ENCODE results near the gene IGSF9.

DNA sequence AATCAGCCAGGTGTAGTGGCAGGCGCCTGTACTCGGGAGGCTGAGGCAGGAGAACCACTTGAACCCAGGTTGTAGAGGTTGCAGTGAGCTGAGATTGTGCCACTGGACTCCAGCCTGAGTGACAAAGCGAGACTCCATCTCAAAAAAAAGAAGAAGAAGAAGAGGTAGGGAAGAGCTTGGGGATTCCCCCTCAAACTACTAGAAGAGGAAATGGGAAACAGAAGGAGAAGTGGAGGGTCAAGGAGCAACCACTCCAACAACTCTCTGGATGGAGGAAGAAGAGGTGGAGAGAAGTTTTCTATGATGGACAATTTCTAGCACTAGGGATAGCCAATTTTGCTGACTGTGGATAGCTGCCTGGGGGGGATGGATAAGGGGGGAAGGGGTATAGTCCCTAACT, 23.5 kb upstream of the IGSF9 start:
- TF ChIP-seq, protein P1, sequence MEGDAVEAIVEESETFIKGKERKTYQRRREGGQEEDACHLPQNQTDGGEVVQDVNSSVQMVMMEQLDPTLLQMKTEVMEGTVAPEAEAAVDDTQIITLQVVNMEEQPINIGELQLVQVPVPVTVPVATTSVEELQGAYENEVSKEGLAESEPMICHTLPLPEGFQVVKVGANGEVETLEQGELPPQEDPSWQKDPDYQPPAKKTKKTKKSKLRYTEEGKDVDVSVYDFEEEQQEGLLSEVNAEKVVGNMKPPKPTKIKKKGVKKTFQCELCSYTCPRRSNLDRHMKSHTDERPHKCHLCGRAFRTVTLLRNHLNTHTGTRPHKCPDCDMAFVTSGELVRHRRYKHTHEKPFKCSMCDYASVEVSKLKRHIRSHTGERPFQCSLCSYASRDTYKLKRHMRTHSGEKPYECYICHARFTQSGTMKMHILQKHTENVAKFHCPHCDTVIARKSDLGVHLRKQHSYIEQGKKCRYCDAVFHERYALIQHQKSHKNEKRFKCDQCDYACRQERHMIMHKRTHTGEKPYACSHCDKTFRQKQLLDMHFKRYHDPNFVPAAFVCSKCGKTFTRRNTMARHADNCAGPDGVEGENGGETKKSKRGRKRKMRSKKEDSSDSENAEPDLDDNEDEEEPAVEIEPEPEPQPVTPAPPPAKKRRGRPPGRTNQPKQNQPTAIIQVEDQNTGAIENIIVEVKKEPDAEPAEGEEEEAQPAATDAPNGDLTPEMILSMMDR (IDR thresholded peaks at IDR 0.05): no peak
- TF ChIP-seq EP300 (IDR thresholded peaks at IDR 0.05) (no peak), POLR2AphosphoS5 (IDR thresholded peaks at IDR 0.05) (no peak), POLR2A (IDR thresholded peaks at IDR 0.05; ENCODE audit: low read depth) (no peak)
